ENCODE results near the gene CDK7.

- no peak for TF ChIP-seq CTCF (IDR thresholded peaks at IDR 0.05)
- TF ChIP-seq EP300 (IDR thresholded peaks at IDR 0.05): no peak
- no peak for TF ChIP-seq POLR2A (IDR thresholded peaks at IDR 0.05)
Measured at GRCh38 chr5:69281114-69281513, 46.4 kb downstream of the CDK7 start.
